Measurements from ENCODE around the gene TMEM117.
A peak's percentile ranks its signal among the peaks of the same experiment; 100 is the strongest.

The TMEM117 gene

GRCh38 chr12:43914923-43915468, 79.1 kb downstream of the TMEM117 start:
- H3K27me3 ChIP-seq (ENCODE audit: insufficient read depth, low read length) = no peaks in the 10 kb centered on the region

DNA sequence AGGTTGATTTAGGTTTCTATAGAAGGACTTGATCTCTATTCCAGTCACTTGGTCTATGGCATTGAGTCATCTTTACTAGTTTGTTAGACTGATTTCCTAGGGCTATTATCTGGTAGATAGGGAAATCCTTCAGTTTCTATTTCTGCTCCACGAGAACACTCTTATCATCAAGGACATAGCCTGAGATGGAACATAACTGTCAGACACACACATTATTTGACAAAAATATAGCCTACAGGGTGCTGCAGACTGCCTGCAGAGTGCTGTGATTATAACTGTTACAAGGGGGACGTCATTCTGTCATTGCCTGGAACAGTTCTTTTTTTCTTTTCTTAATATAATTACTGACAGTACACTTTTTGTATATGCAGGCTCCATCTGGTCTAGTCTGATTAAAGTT, 82.0 kb downstream of the TMEM117 start:
- no peaks in the 10 kb centered on the region for H3K36me3 ChIP-seq (ENCODE audit: control insufficient read depth in 1 of 2, insufficient read depth in 2 of 2, low read length in 2 of 2)
- no peak overlapping the region for H3K23ac ChIP-seq (ENCODE audit: low read length)
- no peak overlapping the region for H3K4ac ChIP-seq (ENCODE audit: low read depth, low read length)
- H3K18ac ChIP-seq (ENCODE audit: low read length) = no peak overlapping the region
- H3K4me2 ChIP-seq (ENCODE audit: low read length) = no peak overlapping the region
- no peak overlapping the region for H4K91ac ChIP-seq (ENCODE audit: low read depth, low read length)
- H2AK5ac ChIP-seq (ENCODE audit: low read length) = no peak overlapping the region
- no peak overlapping the region for H4K8ac ChIP-seq (ENCODE audit: low read depth, low read length)
- H3K79me1 ChIP-seq (ENCODE audit: low read length) = no peaks in the 10 kb centered on the region
- no peak overlapping the region for H2BK120ac ChIP-seq (ENCODE audit: insufficient read depth, low read length, poor library complexity)
- no peaks in the 10 kb centered on the region for H3K79me2 ChIP-seq (ENCODE audit: control insufficient read depth, insufficient read depth, low read length, poor library complexity)
- H3K4me1 ChIP-seq (ENCODE audit: control insufficient read depth in 1 of 2, insufficient read depth in 2 of 2, low read length in 2 of 2) = no peaks in the 10 kb centered on the region
- no peak overlapping the region for H2BK12ac ChIP-seq (ENCODE audit: low read length)
- H3K27me3 ChIP-seq (ENCODE audit: insufficient read depth, low read length) = no peaks in the 10 kb centered on the region
- no peak overlapping the region for H3K14ac ChIP-seq (ENCODE audit: low read length)
- no peak overlapping the region for H3K4me3 ChIP-seq (ENCODE audit: low read depth, low read length)
- H3K9me3 ChIP-seq (ENCODE audit: insufficient read depth, low read depth, low read length) = no peaks in the 10 kb centered on the region
- no peak overlapping the region for H3K27ac ChIP-seq (ENCODE audit: low read depth, low read length)
- no peak overlapping the region for H2BK5ac ChIP-seq (ENCODE audit: low read depth, low read length, poor library complexity)
- no peak overlapping the region for H3K9ac ChIP-seq (ENCODE audit: low read length)
- no peak for DNase-seq
- no peak overlapping the region for H4K12ac ChIP-seq (ENCODE audit: low read depth, low read length)
- H2AFZ ChIP-seq (ENCODE audit: insufficient read depth, low read length, poor library complexity) = no peak overlapping the region
- no CpG with 5 or more reads among the region's 2 CpGs for WGBS (ENCODE audit: extremely low coverage, insufficient coverage, insufficient read length)

More at GRCh38 chr12:43914923-43915468, 79.1 kb downstream of the TMEM117 start:
- Histone ChIP-seq H3K79me2 (ENCODE audit: control insufficient read depth, insufficient read depth, low read length, poor library complexity) (no peaks in the 10 kb centered on the region), H3K9ac (ENCODE audit: low read length) (no peak overlapping the region), H3K36me3 (ENCODE audit: control insufficient read depth in 1 of 2, insufficient read depth in 2 of 2, low read length in 2 of 2) (no peaks in the 10 kb centered on the region), H2BK120ac (ENCODE audit: insufficient read depth, low read length, poor library complexity) (no peak overlapping the region), H2BK5ac (ENCODE audit: low read depth, low read length, poor library complexity) (no peak overlapping the region), H2AFZ (ENCODE audit: insufficient read depth, low read length, poor library complexity) (no peak overlapping the region), H3K79me1 (ENCODE audit: low read length) (no peaks in the 10 kb centered on the region), H3K23ac (ENCODE audit: low read length) (no peak overlapping the region), H3K4me3 (ENCODE audit: low read depth, low read length) (no peak overlapping the region), H4K8ac (ENCODE audit: low read depth, low read length) (no peak overlapping the region), H4K91ac (ENCODE audit: low read depth, low read length) (no peak overlapping the region), H3K27ac (ENCODE audit: low read depth, low read length) (no peak overlapping the region), H3K18ac (ENCODE audit: low read length) (no peak overlapping the region), H3K4ac (ENCODE audit: low read depth, low read length) (no peak overlapping the region), H3K4me1 (ENCODE audit: control insufficient read depth in 1 of 2, insufficient read depth in 2 of 2, low read length in 2 of 2) (no peaks in the 10 kb centered on the region), H3K14ac (ENCODE audit: low read length) (no peak overlapping the region), H3K9me3 (ENCODE audit: insufficient read depth, low read depth, low read length) (no peaks in the 10 kb centered on the region), H3K4me2 (ENCODE audit: low read length) (no peak overlapping the region), H2BK12ac (ENCODE audit: low read length) (no peak overlapping the region), H2AK5ac (ENCODE audit: low read length) (no peak overlapping the region), H4K12ac (ENCODE audit: low read depth, low read length) (no peak overlapping the region)
- no CpG with 5 or more reads among the region's 3 CpGs for whole genome bisulfite sequencing (ENCODE audit: extremely low coverage, insufficient coverage, insufficient read length)
- peak in 1 of 2 donors; percentile 18 for DNase-seq

DNA sequence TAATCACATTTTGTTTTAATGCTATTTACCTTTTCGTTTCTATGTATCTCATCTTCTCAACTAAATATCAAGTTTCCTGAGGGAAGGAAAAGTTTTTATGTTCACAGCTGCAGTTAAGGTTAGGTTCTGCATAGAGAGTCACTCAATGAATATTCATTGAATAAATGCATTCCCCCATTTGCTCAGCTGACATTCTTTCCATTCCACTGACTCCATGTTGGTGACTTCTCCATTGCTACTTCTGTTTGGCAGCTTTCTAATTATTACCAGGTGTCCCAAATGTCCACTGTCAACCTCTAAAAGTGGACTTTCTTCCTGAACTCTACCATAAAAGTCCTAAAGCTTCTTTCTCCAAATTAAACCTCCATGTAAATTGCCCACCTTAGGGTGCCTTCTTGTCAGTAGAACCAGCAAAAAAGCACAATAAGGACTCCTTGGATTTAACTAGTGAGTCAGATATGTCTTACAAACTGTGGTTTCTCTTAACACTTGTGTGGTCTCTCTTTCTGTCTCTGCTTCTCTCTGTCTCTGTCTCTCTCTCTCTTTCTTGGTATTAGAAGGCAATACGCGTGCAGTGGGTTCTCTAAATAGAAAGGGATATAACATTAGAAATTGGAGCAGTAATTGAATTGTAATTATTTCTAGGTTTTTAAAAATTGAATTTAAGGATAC, 85.9 kb downstream of the TMEM117 start:
- peak in 1 of 2 donors; percentile 28 for DNase-seq
- H2BK120ac ChIP-seq (ENCODE audit: insufficient read depth, low read length, poor library complexity) = no peak overlapping the region

GRCh38 chr12:43930032-43930431, 94.2 kb downstream of the TMEM117 start:
- Histone ChIP-seq H3K4me3 (ENCODE audit: low read depth, low read length) (no peak overlapping the region), H3K4me2 (ENCODE audit: low read length) (no peak overlapping the region), H3K79me1 (ENCODE audit: low read length) (no peaks in the 10 kb centered on the region), H3K9me3 (ENCODE audit: insufficient read depth, low read depth, low read length) (no peaks in the 10 kb centered on the region), H2BK120ac (ENCODE audit: insufficient read depth, low read length, poor library complexity) (no peak overlapping the region), H2AK5ac (ENCODE audit: low read length) (no peak overlapping the region), H2BK12ac (ENCODE audit: low read length) (no peak overlapping the region), H3K18ac (ENCODE audit: low read length) (no peak overlapping the region), H3K9ac (ENCODE audit: low read length) (no peak overlapping the region), H3K79me2 (ENCODE audit: control insufficient read depth, insufficient read depth, low read length, poor library complexity) (no peaks in the 10 kb centered on the region), H3K27me3 (ENCODE audit: insufficient read depth, low read length) (no peaks in the 10 kb centered on the region), H3K27ac (ENCODE audit: low read depth, low read length) (no peak overlapping the region), H2BK5ac (ENCODE audit: low read depth, low read length, poor library complexity) (no peak overlapping the region), H3K4ac (ENCODE audit: low read depth, low read length) (no peak overlapping the region), H3K4me1 (ENCODE audit: control insufficient read depth in 1 of 2, insufficient read depth in 2 of 2, low read length in 2 of 2) (no peaks in the 10 kb centered on the region), H4K12ac (ENCODE audit: low read depth, low read length) (no peak overlapping the region), H4K91ac (ENCODE audit: low read depth, low read length) (no peak overlapping the region), H3K14ac (ENCODE audit: low read length) (no peak overlapping the region), H3K36me3 (ENCODE audit: control insufficient read depth in 1 of 2, insufficient read depth in 2 of 2, low read length in 2 of 2) (no peaks in the 10 kb centered on the region), H3K23ac (ENCODE audit: low read length) (no peak overlapping the region), H4K8ac (ENCODE audit: low read depth, low read length) (no peak overlapping the region), H2AFZ (ENCODE audit: insufficient read depth, low read length, poor library complexity) (no peak overlapping the region)
- no CpG with 5 or more reads among the region's 1 CpG for WGBS (ENCODE audit: extremely low coverage, insufficient coverage, insufficient read length)
- DNase-seq = no peak

More for the DNA sequence above, 85.9 kb downstream of the TMEM117 start:
- H3K4ac ChIP-seq (ENCODE audit: low read depth, low read length) = no peak overlapping the region
- H4K8ac ChIP-seq (ENCODE audit: low read depth, low read length) = no peak overlapping the region
- no peaks in the 10 kb centered on the region for H3K79me1 ChIP-seq (ENCODE audit: low read length)
- no peak overlapping the region for H2BK5ac ChIP-seq (ENCODE audit: low read depth, low read length, poor library complexity)
- no CpG with 5 or more reads among the region's 3 CpGs for WGBS (ENCODE audit: extremely low coverage, insufficient coverage, insufficient read length)
- no peak overlapping the region for H4K91ac ChIP-seq (ENCODE audit: low read depth, low read length)
- H2AK5ac ChIP-seq (ENCODE audit: low read length) = no peak overlapping the region
- H3K9ac ChIP-seq (ENCODE audit: low read length) = no peak overlapping the region
- H3K4me3 ChIP-seq (ENCODE audit: low read depth, low read length) = no peak overlapping the region
- H3K9me3 ChIP-seq (ENCODE audit: insufficient read depth, low read depth, low read length) = no peaks in the 10 kb centered on the region
- no peak overlapping the region for H3K14ac ChIP-seq (ENCODE audit: low read length)
- no peaks in the 10 kb centered on the region for H3K27me3 ChIP-seq (ENCODE audit: insufficient read depth, low read length)
- H3K4me1 ChIP-seq (ENCODE audit: control insufficient read depth in 1 of 2, insufficient read depth in 2 of 2, low read length in 2 of 2) = no peaks in the 10 kb centered on the region
- no peaks in the 10 kb centered on the region for H3K79me2 ChIP-seq (ENCODE audit: control insufficient read depth, insufficient read depth, low read length, poor library complexity)
- H3K27ac ChIP-seq (ENCODE audit: low read depth, low read length) = no peak overlapping the region
- no peaks in the 10 kb centered on the region for H3K36me3 ChIP-seq (ENCODE audit: control insufficient read depth in 1 of 2, insufficient read depth in 2 of 2, low read length in 2 of 2)
- no peak overlapping the region for H3K18ac ChIP-seq (ENCODE audit: low read length)
- no peak overlapping the region for H3K4me2 ChIP-seq (ENCODE audit: low read length)
- H2AFZ ChIP-seq (ENCODE audit: insufficient read depth, low read length, poor library complexity) = no peak overlapping the region
- H4K12ac ChIP-seq (ENCODE audit: low read depth, low read length) = no peak overlapping the region
- no peak overlapping the region for H2BK12ac ChIP-seq (ENCODE audit: low read length)
- H3K23ac ChIP-seq (ENCODE audit: low read length) = no peak overlapping the region

Data from trophoblast cell (in vitro differentiated cells and primary cell).